Suppressor macrophage treated with lipopolysaccharide for 1 hour (primary cell): ENCODE measurements around the gene MGAT5.

ENCODE experiments used
- DNase-seq, 3 donors: peaks; one replicate each; pipeline ENCODE4 v3.0.0-alpha.2; 2020 to 2022

Gene MGAT5

GRCh38 chr2:134232461-134232860 lies 21.4 kb upstream of the MGAT5 start:
- DNase-seq, result no peak

DNA sequence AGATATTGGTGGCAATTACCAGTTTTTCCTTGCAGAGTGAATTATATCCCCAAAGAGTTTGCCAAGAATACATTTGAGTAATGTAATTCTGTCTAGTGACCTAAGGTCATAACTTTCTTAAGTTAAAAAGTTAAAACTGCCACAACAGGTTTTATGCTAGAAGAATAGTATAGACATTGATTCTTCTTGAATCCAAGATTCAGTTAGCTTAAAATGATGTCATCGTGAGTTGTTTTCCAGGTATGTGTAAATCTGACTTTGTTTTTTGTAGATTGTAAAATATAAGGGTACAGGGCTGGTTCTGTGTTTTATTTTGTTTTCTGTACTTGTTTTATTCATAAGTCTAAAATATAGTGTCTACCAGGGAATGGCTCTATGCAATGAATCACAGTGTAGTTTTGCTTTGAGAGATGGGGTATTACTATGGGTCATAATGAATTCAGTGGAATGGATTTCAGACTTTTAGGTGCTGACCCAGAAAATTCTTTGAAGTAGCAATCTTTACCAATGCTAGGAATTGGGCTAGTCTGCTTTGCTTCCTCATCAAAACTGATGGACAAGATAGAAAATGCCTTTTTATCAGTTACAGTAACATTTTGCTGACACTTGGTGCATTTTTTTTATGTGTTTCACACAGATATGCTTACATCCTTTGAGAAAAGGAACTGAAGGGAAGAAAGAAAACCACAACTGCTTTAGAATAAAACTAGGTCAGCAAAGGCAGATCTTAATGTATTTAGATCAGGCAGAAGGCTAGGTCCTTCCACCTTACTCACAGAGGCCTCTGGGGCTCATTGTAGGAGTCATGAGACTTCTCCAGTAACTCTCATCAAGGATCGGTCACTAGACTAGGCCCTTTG lies 20.8 kb upstream of the MGAT5 start:
- peak; percentile 35 to 62 (median 41) for DNase-seq

DNA sequence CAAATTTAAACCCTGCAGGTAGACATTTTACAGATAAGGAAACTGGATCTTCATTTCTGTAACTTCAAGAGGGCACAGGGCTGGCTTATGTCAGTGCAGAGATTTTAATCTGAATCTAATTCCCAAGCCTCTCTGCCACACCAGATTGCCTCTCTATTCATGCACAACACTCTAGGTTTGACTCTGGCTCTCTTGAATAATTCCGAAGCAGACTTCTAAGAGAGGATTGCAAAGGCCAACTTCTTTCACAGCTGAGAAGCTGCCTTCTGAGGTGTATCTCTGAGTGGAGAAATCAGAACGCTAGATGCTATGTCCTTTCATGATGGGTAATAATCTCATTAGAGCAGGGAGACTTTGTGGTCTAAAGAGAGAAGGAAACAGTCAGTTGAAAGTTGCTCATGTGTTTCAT lies 20.1 kb upstream of the MGAT5 start:
- no peak for DNase-seq

DNA sequence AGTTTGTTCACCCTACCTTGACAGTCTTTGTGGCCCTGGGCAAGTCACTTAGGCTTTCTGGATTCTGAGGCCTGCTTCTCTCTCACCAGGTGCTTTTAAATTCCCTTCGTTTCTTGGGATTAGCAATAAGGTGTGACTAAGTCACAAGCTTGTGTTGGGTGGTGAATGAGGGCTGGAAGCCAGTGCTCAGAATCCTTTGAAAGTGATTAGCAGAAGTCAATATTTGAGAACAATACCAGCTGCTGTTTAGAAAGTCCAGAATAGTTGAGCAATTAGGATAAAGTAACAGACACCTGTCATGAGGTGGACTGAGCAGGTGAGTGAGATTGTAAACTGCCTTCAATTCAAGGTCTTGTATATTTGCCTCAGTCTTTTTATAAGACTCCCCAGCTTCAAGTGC lies 19.3 kb upstream of the MGAT5 start:
- no peak for DNase-seq

DNA sequence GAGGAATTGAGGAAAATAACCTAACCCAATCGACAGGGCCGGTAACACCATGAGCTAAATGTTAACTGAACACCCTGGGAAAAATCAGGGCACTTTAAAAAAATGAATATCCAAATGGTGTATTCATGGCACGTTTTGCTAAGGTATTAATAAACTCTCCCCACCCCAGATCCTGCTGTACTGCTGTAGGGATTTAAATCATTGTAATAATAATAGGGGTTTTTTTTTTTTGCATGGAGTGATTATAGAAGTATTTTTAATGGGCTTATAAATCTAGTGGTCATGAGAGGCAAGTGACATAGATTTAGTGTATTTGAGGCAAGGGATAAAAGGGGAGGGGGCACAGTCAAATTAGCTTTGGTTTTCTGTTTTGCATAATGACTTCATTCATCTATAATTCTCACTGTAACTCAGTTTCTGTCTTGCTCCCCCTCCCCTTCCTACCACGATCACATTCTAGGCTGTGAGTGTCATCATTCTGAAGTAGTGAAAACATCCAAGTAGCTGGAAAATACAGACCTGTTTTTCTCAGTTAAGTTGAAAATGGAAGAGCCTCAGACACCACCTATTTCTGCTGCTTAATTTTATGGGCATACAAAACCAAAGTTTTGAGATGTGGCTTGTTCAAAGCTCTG lies 18.2 kb upstream of the MGAT5 start:
- no peak for DNase-seq

GRCh38 chr2:134238371-134238770 lies 15.5 kb upstream of the MGAT5 start:
- DNase-seq, result no peak

DNA sequence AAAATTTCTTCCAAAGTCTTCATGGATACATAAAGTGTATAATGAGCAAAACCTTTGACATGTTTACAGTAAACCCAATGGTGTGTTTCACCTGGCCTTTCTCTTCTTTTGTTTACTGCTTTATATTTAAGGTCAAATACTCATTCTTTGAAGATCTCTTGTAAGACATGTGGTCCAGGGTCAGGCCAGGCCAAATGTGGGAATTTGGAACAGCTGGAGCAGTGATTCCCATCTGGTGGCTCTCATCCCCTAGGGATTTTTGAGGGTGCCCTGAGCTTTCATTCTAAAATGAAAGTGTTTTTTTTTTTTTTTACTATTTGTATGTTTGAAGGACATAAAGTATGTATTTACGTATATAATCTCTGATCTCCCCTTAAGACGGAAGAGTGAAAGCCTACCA lies 13.8 kb upstream of the MGAT5 start:
- no peak for DNase-seq

- DNase-seq, result no peak
These were observed 12.0 kb upstream of the MGAT5 start for GRCh38 chr2:134241911-134242310.

DNA sequence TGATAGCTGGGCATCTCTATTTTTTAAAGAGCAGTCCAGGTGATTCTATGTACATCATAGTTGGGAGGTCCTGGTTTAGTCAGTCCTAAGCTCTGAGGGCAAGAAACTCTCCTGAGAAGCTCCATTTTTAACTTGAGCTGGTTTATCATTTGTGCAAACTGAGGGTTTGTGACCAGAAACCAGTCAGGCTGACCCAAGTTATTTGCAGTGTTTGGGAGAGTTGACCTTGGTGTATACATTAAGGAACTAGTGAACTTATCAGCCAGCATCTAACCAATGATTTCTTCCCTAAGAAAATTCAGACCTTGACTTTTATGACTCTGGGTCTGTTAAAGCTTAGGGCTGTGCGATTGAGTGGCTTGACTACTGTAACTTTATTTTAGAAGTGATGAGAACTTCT lies 10.6 kb upstream of the MGAT5 start:
- DNase-seq, result no peak

GRCh38 chr2:134244086-134244485 lies 9.8 kb upstream of the MGAT5 start:
- no peak for DNase-seq

DNA sequence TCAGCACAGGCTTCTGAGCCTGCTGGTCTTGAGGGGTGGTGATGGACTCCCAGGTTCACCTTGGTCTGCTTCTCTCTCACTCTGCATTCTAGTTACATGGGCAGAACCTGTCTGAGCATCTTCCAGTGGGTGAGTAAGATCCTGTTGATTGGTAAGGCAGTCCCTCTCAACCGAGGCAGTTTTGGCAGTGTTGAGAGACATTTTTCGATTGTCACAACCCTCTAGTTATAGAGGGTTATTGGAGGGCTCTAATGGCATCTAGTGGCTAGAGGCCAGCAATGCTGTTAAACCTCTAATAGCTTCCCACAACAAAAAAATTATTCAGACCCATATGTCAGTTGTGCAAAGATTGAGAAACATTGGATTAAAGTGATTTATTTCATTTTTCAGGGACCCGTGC lies 9.3 kb upstream of the MGAT5 start:
- no peak for DNase-seq

DNA sequence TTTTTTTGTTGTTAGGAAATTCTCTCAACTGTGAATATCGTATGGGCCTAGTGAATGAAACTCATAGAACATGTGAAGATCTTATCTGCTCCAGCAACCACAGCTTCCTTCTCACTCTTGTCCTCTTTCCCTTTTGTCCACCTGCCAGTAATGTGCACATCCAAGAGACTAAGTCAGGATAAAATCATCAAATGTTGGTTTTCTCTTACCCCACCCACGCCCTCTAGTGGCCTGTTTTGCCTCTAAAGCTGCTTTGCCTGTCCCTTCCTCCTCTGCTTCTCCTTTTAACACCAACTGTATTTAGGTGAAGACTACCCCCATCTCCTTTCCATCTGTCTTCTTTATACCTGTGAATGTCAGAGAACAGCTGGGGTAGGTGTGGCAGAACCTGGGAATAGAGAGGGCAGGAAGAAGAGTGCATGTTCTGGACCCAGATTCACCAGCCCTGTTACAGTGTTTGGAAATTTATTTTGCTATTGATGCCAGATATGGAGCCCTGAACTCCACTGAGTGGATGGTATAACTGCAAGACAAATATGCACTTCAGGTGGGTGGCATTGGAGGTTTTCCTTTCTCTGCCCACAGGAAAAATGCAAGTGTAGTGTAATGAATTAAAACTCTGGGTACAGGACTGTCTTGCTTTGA lies 8.4 kb upstream of the MGAT5 start:
- peak; percentile 82 to 92 (median 85) for DNase-seq

DNA sequence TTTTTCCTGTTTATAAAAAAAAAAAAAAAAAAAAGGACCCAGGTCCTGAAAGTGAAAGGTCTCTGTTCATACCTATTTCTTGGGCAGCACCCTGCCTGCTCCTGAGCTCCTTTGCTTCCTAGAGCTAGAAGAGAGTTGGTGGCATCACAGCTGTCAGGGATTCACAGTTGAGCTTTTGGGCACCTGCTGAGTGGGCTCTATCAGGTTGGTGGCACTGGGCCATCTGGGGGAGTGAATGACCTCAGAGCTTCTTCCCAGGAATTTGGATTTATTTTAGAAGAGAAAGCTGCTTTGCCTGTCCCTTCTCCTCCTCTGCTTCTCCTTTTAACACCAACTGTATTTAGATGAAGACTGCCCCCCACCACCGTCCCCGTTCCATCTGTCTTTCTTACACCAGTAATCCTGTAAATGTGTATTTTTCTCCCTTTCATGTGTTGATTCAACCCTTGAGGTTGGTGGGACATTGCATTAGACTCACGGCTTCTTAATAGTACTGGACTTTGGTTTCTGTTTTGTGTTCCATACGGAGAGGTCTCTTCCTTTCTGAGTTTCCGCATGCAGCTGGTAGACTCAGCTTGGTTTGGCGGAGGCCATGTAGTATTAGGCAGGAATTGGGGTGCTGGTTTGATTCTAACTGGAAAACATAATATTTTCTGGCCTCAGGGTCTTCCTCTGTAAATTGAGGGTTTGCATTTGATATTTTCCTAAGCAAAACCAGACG lies 7.6 kb upstream of the MGAT5 start:
- DNase-seq, result no peak

DNA sequence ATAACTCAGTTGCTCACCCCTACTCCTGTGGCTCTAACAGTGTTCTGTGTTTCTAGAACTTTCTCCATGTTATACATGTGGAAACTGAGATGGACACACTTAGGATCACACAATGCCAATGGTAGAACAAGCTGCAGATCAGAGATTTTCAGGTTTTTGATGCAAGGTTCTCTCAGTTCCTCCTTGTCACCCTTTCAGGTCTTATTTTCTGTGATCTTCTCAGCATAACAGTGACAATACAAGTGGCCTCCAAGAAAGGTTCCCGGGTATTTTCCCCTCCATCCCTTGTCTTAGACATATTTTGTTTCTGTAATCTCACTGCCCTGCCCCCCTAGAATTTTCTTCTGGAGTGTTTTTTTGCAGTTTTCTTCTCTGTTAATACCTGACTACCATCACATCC lies 6.2 kb upstream of the MGAT5 start:
- no peak for DNase-seq

DNA sequence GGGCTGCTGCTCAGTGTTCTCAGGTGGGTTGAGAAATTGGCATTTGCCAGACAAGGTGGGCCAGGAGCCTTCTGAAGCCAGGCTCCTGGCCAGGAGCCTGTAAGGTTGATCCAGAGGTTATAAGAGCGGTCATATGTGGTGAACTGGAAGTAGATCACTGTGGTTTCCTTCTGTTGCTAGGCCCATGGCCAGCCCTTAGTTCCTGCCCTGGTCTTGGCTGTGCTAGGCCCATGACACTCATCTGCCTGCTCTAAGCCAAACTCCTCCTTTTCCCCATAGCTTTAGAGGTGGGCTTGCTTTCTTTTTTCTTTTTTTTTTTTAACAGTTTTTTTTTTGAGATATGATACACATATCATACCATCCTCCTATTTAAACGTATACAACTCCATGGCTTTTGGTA lies 5.0 kb upstream of the MGAT5 start:
- DNase-seq, result no peak

DNA sequence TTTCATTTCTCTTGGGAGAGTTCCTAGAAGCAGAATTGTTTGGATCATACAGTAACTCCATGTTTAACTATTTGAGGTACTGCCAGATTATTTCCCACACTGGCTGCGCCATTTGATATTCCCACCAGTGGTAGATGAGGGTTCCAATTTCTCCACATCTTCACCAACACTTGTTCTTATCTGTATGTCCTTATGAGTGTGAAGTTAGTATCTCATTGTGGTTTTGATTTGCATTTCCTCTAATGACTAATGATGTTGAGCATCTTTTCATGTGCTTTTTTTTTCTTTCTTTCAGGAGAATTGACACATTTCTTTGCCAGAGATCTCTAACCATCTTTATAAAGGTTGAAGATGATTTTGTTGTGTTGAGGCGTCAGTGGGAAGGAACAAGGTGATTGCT lies 4.1 kb upstream of the MGAT5 start:
- no peak for DNase-seq

- DNase-seq, result peak in 2 of 3 donors; percentile 47 to 52
These were observed 2.9 kb upstream of the MGAT5 start for GRCh38 chr2:134250840-134251461.

- DNase-seq, result no peak
These were observed 1.7 kb upstream of the MGAT5 start for GRCh38 chr2:134252092-134252750.

- no peak for DNase-seq
These were observed 661 bp upstream of the MGAT5 start for GRCh38 chr2:134253117-134253704.

DNA sequence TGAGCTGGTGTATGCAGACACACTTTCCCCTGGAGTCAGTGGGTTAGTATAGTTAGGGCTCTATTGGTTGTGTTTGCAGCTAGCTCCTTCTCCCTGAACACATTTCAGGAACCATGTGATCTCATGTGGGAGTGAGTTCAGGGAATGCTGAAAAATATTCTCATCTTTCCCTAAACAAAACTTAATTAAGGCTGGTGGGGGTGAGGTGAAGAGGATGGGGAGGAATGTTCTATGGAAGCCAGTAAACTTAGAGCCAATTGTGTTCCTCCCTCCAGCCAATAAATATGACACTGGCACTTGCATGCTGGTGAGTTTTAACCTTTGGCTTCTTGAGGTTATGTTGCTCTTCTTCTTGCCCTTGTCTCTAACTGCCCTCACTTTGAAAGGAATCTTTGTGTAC lies 952 bp downstream of the MGAT5 start:
- no peak for DNase-seq

DNA sequence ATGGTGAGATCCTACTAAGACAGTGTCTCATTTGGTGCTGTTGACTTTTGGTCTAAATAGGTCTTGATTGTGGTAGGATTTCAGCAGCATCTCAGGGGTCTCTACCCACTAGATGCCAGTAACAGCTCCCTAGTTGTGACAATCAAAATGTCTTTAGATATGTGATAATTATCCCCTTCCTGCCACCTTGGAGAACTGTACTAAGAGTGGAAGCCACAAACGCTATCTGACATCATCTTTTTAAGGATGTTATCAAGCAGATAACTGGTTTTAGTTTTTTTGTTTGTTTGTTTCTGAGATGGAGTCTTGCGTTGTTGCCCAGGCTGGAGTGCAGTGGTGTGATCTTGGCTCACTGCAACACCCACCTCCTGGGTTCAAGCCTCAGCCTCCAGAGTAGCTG lies 3.1 kb downstream of the MGAT5 start:
- no peak for DNase-seq

DNA sequence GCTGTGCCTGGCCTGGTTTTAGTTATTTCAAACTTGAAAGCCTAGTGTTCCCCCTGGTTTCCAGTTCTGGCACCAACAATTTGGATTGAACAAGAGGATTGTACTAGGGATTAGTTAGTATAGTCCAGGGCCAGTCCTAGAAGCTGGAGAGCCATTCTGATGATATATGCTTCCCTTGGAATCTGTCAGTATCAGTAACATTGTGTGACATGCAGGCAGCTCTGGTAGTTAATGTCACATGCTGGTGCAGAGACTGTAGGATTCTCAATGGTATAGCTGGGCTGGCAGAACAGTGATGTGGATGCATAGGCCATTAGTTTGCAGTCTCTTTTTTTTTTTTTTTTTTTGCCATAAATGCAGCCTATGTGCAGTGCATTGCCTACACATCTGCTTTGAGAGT lies 3.6 kb downstream of the MGAT5 start:
- DNase-seq, result no peak
